GM13977 (cell line): Measurements from ENCODE around the gene TNFRSF4.

Source experiments
- DNase-seq: peaks from one replicate; pipeline ENCODE4 v3.0.0; 2012; ENCODE audit warnings: low spot score
- in situ Hi-C: fragments of 300-500 bp; cut with MboI; formaldehyde crosslinking; loops from one replicate; pipeline ENCODE4 v1.12.0; 2022; ENCODE audit warnings: low sequenced_read_pairs, low pct_unique_long_range_greater_than_20kb, mixed read lengths, inconsistent platforms; ENCODE audit not compliant: unreplicated experiment
- TF ChIP-seq, protein P1 (sequence below): IDR thresholded peaks from 2 replicates; pipeline ENCODE4 v1.5.1; 2012; ENCODE audit warnings: mild to moderate bottlenecking, control low read depth; ENCODE audit not compliant: insufficient read depth; ENCODE audit errors: extremely low read depth, missing control alignments

Gene TNFRSF4

DNA sequence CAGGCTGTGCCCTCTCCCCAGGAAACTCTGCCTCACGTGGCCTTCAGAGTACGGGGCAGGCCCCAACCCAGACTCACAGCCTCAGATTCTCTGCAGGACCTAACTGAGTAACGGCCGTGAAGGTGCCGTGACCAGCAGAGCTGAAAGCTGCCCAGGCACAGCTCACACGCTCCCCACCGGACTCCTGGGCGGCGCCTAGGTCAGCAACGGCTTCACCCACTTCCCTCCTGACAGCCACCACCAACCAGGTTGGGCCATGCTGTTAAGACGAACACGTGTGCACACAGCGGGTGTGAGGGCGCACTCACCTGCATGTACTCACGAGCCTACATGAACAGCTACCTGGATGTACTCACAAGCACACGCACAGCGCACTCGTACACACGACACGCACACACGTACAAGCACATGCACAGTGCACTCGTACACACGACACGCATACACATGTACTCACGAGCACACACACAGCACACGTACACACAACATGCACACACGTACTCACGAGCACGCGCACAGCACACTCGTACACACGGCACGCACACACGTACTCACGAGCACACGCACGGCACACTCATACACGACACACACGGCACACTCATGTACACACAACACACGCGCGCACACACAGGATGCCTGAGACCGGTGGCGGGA, 8.7 kb upstream of the TNFRSF4 start:
- in situ Hi-C loops, result no loop called here
- DNase-seq, result no peak
- TF ChIP-seq, protein P1, sequence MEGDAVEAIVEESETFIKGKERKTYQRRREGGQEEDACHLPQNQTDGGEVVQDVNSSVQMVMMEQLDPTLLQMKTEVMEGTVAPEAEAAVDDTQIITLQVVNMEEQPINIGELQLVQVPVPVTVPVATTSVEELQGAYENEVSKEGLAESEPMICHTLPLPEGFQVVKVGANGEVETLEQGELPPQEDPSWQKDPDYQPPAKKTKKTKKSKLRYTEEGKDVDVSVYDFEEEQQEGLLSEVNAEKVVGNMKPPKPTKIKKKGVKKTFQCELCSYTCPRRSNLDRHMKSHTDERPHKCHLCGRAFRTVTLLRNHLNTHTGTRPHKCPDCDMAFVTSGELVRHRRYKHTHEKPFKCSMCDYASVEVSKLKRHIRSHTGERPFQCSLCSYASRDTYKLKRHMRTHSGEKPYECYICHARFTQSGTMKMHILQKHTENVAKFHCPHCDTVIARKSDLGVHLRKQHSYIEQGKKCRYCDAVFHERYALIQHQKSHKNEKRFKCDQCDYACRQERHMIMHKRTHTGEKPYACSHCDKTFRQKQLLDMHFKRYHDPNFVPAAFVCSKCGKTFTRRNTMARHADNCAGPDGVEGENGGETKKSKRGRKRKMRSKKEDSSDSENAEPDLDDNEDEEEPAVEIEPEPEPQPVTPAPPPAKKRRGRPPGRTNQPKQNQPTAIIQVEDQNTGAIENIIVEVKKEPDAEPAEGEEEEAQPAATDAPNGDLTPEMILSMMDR, result no peak

DNA sequence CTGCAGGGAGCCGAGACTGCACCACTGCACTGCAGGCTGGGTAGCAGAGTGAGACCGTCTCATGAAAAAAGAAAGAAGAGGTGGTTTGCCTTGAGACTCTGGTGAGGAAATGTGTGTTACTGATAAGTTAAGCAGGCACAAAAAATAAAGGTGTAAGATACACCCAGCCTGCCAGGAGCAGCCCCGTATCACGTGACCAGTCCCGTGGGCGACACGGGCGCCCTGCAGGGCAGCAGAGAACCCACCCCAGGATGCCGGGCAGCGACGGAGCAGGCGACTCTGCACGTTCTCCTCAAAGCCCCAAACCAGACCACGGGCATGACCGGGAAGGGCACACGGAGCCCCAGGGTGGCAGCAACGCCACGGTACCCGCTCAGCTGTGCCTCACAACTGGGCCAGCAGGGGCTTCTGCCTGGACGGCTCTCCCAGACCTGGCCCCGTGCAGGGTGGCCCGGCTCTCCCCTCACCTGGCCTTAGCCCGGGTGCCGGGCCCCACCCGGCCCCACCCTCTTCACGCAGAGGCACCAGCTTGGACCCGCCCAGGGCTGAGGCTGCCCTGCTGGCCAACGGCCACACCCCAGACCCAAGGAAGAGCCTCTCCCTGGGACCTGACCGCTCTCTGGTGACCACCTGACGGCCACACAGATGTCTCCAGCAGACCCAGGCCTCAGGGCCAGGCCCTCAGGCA, 8.1 kb upstream of the TNFRSF4 start:
- in situ Hi-C loops, result no loop called here
- TF ChIP-seq, protein P1, result no peak
- DNase-seq, result no peak

DNA sequence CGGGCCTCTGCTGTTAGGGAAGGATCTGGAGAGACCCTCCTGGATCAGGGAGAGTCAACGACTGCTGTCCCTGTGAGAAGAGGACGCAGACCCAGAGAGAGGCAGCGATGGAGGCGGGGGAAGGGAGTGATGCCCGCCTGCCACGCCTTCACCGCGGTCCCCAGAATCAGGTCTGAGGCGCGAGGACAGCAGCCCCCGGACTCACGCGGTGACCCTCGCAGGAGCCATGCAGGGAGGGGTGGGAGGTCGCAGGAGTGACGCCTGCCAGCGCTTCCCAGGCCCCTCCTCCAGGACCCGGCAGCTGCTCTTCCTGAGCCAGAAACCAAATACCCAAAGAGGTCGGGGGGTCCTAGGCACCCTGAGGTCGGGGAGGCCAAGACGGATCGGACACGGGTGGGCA, 6.2 kb upstream of the TNFRSF4 start:
- TF ChIP-seq, protein P1, result no peak
- no peak for DNase-seq
- in situ Hi-C loops, result no loop called here

DNA sequence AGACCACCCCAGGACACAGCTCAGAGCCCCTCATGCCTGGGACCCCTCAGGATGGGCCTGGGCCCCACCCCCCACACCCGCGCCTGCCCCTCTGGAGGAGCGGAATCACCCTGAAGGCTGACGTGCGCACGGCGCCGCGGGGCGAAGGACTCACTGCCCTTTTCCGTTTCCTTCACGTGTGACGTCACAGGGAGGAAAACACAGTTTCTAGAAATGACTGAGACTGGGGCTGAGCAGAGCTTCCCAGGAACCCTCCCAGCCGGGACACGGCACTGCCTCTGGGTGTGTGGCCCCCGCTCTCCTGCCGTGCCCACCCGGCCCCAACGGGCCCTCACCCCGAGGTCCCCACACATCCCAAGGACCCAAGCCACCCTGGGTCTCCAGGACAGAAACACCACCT, 5.4 kb upstream of the TNFRSF4 start:
- in situ Hi-C loops, result no loop called here
- TF ChIP-seq, protein P1, result no peak
- no peak for DNase-seq

DNA sequence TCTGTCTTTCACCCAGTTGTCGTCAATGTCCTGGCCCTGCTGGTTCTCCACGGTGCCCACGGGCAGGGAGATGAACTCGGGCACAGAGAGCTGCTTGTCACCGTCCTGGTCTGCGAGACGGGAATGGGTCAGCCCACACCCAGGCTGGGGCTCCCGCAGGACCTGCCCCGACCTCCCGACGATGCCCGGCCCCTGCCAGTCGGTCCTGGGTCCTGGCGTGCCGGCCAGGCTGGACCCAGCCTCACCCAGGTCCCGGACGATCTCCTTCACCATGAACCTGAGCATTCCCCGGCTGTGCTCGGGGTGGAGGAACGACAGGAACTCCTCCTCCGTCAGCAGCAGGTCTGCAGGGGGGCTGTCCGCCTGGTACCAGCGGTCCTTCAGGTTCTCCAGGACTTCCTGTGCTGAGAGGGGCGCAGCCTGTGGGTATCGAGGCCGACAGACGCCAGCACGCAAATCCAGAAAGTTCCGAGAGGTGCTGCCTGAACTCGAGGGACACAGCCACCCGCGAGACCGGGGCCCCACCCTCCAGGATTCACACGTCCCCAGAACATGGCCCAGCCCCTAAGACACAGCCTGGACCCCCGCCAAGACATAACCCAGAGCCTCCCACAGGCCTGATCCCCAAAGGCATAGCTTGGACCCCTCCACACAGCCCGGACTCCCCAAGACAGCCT, 4.7 kb upstream of the TNFRSF4 start:
- in situ Hi-C loops, result no loop called here
- TF ChIP-seq, protein P1, result no peak
- DNase-seq, result no peak

DNA sequence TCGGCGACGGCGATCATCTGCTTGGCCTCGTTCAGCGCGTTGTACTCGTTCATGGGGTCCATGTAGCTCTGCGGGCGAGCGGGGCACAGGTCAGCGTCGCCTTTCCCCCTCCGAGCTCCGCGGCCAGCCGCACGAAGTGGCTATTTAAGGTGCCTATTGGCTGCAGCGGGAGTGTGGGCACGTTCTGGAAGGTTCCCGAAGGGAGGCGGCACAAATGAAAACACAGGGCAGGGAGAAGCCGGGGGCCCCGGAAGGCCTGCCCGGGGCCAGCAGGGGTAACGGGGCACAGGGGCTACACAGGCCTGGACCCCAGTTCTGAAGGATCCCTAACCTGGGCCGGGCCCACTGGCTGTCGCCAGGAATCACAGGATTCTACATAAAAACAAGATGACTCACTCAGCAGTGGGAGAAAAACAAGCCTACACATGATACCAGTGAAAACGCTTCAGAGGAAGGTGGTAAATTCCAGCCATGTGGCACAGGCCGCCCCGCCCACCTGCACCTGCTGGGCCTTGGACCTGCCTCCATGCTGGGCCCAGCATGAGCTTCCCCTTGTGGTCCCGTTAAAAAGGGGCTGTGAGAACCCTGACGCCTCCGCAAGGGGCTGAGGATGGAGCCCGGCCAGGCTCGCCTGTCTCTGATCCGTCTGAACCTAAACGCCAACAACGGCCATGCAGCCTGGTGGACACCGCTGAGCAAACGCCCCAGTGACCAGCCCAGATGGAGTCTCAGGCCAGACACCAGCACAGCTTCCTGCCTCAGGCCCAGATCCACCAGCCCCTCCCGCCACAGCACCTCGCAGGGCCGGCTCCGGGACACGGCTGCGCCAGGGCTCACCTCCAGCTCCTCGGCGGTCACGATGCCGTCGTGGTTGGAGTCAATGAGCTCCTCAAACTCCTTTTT, 3.9 kb upstream of the TNFRSF4 start:
- TF ChIP-seq, protein P1, result no peak
- in situ Hi-C loops, result no loop called here
- no peak for DNase-seq
